GM19193 (cell line): ENCODE measurements around the gene CCNI2.

ENCODE experiments used
- POLR2A ChIP-seq: IDR thresholded peaks from 4 replicates; pipeline ENCODE4 v1.6.1; 2011; ENCODE audit not compliant: insufficient read depth, insufficient read length; ENCODE audit errors: extremely low read depth

The CCNI2 gene

GRCh38 chr5:132758451-132758850, 11.2 kb downstream of the CCNI2 start:
- TF ChIP-seq POLR2A = no peak

DNA sequence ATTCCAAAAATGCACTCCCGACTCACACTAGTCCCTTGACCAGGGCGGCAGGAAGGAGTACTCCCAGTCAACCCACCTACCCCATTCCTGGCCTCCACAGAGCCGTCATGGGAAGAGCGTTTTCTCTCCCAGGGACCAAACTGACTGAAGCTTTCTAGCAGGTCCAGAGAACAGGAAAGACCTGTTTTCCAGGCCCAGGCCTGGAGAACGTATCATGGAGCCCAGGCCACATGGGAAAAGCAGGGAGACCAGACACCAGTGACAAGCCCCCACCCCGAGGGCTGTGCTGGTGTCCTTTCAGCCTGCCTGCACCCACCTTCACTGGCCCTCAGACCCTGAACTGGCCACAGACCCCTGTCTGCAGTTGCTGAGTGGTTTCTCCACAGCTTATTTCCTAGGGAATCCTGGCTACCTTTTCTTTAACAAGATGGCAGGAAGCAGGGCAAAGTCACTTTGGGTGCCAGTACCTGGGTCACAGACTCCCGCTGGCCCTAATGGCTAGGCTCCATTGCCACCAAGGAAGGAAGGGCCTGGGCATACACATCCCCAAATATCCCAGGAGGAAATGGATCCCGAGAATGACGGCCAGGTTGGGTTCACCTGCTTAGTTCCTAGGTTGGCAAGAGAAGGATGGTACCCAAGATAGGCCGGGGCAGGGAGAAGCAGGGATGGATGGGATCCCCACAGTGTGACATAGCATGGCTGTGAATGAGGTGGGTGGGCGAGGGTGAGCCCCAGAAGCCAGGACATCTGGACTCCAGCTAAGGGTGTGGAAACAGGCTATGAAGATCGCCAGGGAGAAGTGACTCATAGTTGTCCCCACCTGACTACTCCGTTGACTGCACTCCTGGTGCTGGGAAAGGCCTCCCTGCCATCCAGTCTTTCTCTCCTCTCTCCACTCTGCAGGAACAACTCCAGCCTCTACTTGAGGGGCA, 12.2 kb downstream of the CCNI2 start:
- no peak for TF ChIP-seq POLR2A

DNA sequence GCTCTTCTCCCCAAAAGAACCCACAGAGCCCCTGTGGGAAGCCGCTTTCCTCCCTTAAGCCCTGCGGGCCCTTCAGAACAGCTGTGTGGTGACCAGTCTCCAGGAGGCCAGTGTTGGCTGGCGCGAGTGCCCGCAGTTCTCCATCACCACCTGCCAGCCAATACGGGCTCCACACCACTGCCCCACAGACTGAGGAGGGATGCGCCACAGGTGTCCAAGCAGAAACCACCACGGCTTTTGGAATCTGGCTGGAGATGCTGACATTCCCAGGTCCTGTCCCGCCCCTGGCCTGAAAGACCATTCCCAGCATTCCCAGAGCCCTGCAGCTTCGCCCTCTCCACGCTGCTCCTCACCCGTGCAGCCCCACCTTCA, 12.8 kb downstream of the CCNI2 start:
- no peak for TF ChIP-seq POLR2A

DNA sequence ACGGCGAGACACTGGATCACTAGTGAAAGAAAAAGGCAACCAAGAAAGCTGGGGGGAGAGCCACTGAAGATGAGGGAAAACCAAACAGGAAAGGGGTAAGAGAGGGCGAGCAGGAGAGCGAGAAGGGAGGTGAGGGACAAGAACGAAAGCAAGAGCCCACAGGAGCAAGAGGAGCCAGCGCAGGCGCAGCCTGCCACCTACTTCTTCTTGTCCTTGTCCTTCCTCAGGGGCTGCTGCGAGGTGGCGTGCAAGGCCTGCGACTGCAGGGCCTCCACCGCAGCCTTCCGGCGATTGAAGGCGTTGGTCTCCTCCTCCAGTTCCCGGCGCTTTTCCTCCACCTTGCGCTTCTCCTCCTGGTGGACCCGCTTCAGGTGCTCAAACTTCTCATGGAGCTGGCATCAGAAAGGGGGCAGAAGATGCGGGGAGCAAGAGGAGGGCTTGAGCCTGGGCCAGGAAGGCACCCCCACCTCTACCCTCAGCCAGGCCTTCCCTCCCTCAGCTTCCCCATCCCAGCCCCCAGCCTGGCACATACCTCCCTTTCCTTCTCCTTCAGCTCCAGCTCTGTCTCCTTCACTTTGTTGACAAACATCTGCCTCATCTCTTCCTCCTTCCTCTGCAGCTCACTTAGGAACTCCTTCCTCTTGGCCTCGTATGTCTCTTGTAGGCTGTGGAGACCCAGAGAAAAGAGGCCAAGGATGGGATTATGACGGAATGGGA, 13.5 kb downstream of the CCNI2 start:
- no peak for TF ChIP-seq POLR2A

- no peak for TF ChIP-seq POLR2A
Observed at GRCh38 chr5:132761321-132762240, 14.4 kb downstream of the CCNI2 start.

DNA sequence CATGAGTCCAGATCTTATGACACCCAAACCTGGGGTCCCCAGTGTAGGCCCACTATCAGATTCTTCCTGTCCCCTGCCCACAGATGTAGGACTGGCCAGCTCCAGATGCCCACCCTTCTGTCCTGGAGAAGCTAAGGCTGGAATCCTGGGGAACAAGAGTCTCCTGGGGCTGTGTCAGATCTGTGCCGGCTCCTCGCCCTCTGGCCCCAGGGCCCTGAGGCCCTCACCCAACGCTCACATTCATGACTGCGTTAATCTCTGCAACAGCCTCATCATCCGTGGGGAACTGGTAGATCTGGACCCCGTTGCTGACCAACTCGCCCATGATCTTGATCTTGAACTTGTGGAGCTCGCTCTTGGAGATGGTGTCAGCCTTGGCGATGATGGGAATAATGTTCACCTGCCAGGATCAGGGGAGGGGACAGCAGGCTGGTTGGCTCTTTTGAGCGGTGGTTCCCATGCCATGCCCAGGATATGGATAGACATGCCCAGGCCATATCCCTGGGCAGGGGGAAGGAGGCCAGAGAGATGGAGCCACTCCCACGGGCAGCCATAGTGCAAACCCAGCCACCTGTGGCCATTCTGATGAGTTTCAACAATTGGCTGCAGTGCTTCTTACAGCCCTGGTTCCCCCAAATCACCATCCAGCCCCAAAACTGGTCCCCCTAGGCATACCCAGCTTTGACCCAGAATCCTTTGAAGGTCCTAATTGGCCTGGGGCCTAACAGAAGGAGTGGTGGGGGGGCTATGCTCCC, 15.2 kb downstream of the CCNI2 start:
- TF ChIP-seq POLR2A = no peak

DNA sequence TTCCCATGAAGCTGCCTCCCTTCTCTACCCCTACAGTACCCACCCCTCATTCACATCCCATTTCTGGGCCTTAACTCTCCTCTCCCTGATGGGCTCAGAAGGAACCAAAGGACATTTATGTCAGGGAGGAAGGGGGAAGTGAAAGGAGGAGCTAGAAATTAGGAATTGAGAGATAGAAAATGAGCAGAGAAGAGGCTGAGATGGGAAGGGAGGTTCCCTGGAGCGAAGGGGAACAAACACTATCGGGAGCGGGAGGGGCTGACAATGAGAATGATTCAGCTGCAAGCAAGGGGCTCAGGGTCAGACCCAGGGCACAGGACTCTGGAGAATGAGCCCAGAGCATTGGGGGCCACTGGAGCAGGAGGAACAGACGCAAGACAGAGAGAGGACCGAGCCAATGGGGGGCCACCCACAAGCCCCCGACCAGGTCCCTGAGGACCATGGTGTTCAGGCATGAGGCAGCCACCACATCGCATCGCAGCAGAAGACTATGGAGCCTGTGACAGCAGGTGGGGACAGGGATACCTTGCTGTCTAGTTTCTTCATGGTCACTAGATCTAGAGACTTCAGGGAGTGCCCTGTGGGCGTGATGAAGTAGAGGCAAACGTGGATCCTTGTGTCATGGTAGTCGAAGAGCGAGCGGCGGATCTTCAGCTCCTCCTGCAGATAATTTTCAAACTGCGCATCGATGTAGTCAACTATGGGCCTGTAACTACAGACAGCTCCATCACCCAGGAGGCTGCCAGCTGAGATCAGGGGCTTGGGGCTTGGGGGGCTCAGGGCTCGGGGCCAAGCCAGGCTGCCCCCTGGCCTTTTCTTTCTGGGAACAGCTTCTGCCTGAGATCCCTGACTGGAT, 16.2 kb downstream of the CCNI2 start:
- no peak for TF ChIP-seq POLR2A

GRCh38 chr5:132764051-132764450, 16.8 kb downstream of the CCNI2 start:
- no peak for TF ChIP-seq POLR2A

GRCh38 chr5:132764671-132765238, 17.5 kb downstream of the CCNI2 start:
- no peak for TF ChIP-seq POLR2A

- no peak for TF ChIP-seq POLR2A
Observed at GRCh38 chr5:132765311-132766019, 18.2 kb downstream of the CCNI2 start.

GRCh38 chr5:132766020-132766805, 19.0 kb downstream of the CCNI2 start:
- TF ChIP-seq POLR2A = no peak

DNA sequence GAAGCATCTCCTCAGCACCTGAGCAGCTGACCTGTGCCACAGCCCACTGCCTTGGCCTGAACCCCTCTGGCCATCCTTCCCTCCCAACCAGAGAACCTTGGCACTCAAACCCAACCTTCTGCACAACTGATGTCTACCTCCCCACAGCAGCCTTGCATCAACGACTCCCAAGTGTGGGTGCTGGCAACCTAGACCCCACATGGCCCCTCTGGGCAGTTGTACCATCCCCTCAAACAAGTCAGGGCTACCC, 19.5 kb downstream of the CCNI2 start:
- TF ChIP-seq POLR2A = no peak
